Measurements from ENCODE around the gene CADM1. TPM values are rescaled to one million over a fixed set of nuclear protein-coding genes. Genes with fewer than 3 reads are reported as not detected.

The CADM1 gene
- total and polyA plus RNA-seq, 2 experiments from 2014 or later = 48.4 to 54.3 TPM

DNA sequence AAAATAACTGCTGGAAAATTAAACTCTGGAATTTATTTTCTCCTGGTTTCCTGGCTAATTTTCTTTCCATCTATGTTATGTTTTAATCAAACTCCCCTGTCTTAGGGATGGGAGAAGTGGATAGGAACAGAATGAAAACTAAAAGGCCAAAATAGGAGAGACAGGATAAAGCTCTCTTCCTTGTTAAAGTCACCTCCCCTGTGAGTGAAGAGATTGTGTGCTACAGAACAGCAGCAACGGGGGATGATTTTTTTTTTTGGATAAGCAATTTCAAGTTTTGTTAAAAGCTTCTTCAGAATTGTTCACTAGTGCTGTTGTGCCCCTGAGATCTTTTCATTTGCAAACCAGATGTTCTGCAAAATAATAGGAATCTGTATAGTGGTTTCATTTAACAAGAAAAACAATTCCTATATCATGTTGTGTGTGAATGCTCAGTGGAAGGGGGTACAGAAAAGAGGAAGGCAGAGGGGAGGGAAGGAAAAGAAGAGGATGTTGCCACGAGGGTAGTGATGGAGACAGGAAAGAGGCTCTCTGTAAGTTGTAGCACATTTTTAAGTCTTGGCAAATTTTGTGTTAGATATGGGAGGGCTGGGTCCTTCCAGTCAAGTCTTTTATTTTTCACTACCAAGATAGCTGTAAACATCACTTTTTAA is 301.2 kb downstream of the CADM1 start:
- H3K9me3 ChIP-seq (ENCODE audit: low read depth) = no peaks in the 10 kb centered on the region
- TF ChIP-seq CTCF (IDR thresholded peaks at IDR 0.05; ENCODE audit: poor library complexity) = no peak
- no peak for TF ChIP-seq EZH2 (IDR thresholded peaks at IDR 0.05; ENCODE audit: borderline replicate concordance)
- H4K20me1 ChIP-seq (ENCODE audit: insufficient read depth, poor library complexity, severe bottlenecking) = no peaks in the 10 kb centered on the region
- no peaks in the 10 kb centered on the region for H3K79me2 ChIP-seq
- DNase-seq (ENCODE audit: low spot score) = no peak
- H3K27ac ChIP-seq = no peak overlapping the region
- no peaks in the 10 kb centered on the region for H3K36me3 ChIP-seq (replicated peaks; ENCODE audit: insufficient read depth, low read depth)
- no peak overlapping the region for H3K4me2 ChIP-seq
- H3K4me3 ChIP-seq = no peak overlapping the region
- peaks cover 11% of the 10 kb centered on the region for H3K4me1 ChIP-seq (ENCODE audit: insufficient read depth)
- no peaks in the 10 kb centered on the region for H3K9me2 ChIP-seq (replicated peaks; ENCODE audit: insufficient read depth)
- 34% methylated on average over 2 of the region's 2 CpGs for WGBS (ENCODE audit: low lambda C conversion rate, missing lambda C conversion rate)
- H3K27me3 ChIP-seq = no peaks in the 10 kb centered on the region
- H2AFZ ChIP-seq = no peak overlapping the region

DNA sequence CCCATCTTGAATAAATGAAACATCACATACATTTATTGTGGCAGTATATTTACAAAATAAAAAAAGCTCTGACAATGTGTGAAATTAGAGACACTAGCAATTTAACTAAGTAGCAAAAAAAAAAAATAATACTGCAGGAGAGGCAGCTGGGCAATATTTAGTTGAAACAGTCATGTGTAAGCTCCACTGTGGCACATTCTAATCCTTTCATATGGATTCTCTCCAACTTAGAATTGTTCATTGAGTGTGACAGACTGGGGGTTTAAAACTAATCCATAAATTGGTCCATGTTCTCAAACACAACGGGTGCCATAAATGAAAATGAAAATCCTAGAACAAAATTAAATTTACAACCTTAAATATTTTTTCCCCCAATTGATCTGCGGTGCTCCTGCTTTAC is 302.1 kb downstream of the CADM1 start:
- no peak for TF ChIP-seq EZH2 (IDR thresholded peaks at IDR 0.05; ENCODE audit: borderline replicate concordance)
- no peak for TF ChIP-seq EZH2phosphoT487 (IDR thresholded peaks at IDR 0.05; ENCODE audit: low read depth, severe bottlenecking, unreplicated experiment)
- Histone ChIP-seq H3K9me2 (replicated peaks; ENCODE audit: insufficient read depth) (no peaks in the 10 kb centered on the region), H4K20me1 (ENCODE audit: insufficient read depth, poor library complexity, severe bottlenecking) (no peaks in the 10 kb centered on the region), H3K4me3 (no peak overlapping the region), H2AFZ (no peak overlapping the region), H3K36me3 (replicated peaks; ENCODE audit: insufficient read depth, low read depth) (no peaks in the 10 kb centered on the region), H3K27ac (no peak overlapping the region), H3K27me3 (no peaks in the 10 kb centered on the region), H3K4me1 (ENCODE audit: insufficient read depth) (peaks cover 4% of the 10 kb centered on the region), H3K79me2 (no peaks in the 10 kb centered on the region), H3K4me2 (no peak overlapping the region), H3K9me3 (ENCODE audit: low read depth) (no peaks in the 10 kb centered on the region)
- DNase-seq (ENCODE audit: low spot score) = no peak
- WGBS (ENCODE audit: low lambda C conversion rate, missing lambda C conversion rate) = 62% methylated on average over 2 of the region's 2 CpGs

GRCh38 chr11:115201111-115201792 is 303.0 kb downstream of the CADM1 start:
- no peaks in the 10 kb centered on the region for H3K9me3 ChIP-seq (ENCODE audit: low read depth)
- H3K4me1 ChIP-seq (ENCODE audit: insufficient read depth) = no peaks in the 10 kb centered on the region
- no peaks in the 10 kb centered on the region for H3K9me2 ChIP-seq (replicated peaks; ENCODE audit: insufficient read depth)
- H2AFZ ChIP-seq = no peak overlapping the region
- WGBS (ENCODE audit: low lambda C conversion rate, missing lambda C conversion rate) = 59% methylated on average over 6 of the region's 6 CpGs
- no peak for DNase-seq (ENCODE audit: low spot score)
- H3K4me2 ChIP-seq = no peak overlapping the region
- H3K4me3 ChIP-seq = no peak overlapping the region
- no peaks in the 10 kb centered on the region for H4K20me1 ChIP-seq (ENCODE audit: insufficient read depth, poor library complexity, severe bottlenecking)
- no peaks in the 10 kb centered on the region for H3K36me3 ChIP-seq (replicated peaks; ENCODE audit: insufficient read depth, low read depth)
- H3K27ac ChIP-seq = no peak overlapping the region
- no peaks in the 10 kb centered on the region for H3K79me2 ChIP-seq
- TF ChIP-seq EZH2phosphoT487 (IDR thresholded peaks at IDR 0.05; ENCODE audit: low read depth, severe bottlenecking, unreplicated experiment) (no peak), CTCF (IDR thresholded peaks at IDR 0.05; ENCODE audit: poor library complexity) (no peak), EZH2 (IDR thresholded peaks at IDR 0.05; ENCODE audit: borderline replicate concordance) (no peak)
- no peaks in the 10 kb centered on the region for H3K27me3 ChIP-seq

- H4K20me1 ChIP-seq (ENCODE audit: insufficient read depth, poor library complexity, severe bottlenecking) = no peaks in the 10 kb centered on the region
- no peak overlapping the region for H2AFZ ChIP-seq
- no peaks in the 10 kb centered on the region for H3K36me3 ChIP-seq (replicated peaks; ENCODE audit: insufficient read depth, low read depth)
- H3K4me3 ChIP-seq = no peak overlapping the region
- no peaks in the 10 kb centered on the region for H3K9me2 ChIP-seq (replicated peaks; ENCODE audit: insufficient read depth)
- no peak overlapping the region for H3K27ac ChIP-seq
- H3K27me3 ChIP-seq = no peaks in the 10 kb centered on the region
- H3K9me3 ChIP-seq (ENCODE audit: low read depth) = no peaks in the 10 kb centered on the region
- no peak overlapping the region for H3K4me2 ChIP-seq
- no peak for TF ChIP-seq EZH2phosphoT487 (IDR thresholded peaks at IDR 0.05; ENCODE audit: low read depth, severe bottlenecking, unreplicated experiment)
- TF ChIP-seq EZH2 (IDR thresholded peaks at IDR 0.05; ENCODE audit: borderline replicate concordance) = no peak
- TF ChIP-seq CTCF (IDR thresholded peaks at IDR 0.05; ENCODE audit: poor library complexity) = no peak
- WGBS (ENCODE audit: low lambda C conversion rate, missing lambda C conversion rate) = 89% methylated on average over 3 of the region's 3 CpGs
- H3K4me1 ChIP-seq (ENCODE audit: insufficient read depth) = no peaks in the 10 kb centered on the region
- no peak for DNase-seq (ENCODE audit: low spot score)
- no peaks in the 10 kb centered on the region for H3K79me2 ChIP-seq
Measured at GRCh38 chr11:115199481-115200069, 304.6 kb downstream of the CADM1 start.
